ENCODE results near the gene HABP2. TPM values are rescaled to one million over a fixed set of nuclear protein-coding genes. Genes with fewer than 3 reads are reported as not detected.

Gene HABP2
- total and polyA plus RNA-seq, 2 experiments from 2014 or later = not detected

DNA sequence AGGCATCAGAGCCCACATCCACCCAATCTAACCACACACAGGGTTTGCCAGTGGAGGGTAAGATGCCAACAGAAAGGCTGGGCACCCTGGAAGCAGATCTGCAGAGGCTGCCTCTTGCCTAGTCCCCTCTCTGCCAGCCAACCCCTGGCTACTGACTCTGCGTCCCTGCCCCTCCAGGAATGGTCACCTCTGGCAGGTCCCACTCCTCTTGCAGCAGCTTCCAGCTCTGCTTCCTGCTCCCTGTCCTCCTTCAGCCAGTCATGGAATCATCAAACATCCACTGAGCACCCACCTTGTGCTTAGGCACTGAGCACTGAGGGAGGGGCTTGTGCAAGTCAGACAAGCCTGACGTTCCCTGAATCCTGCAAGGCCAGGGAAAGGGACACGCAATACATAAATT lies 20.1 kb upstream of the HABP2 start:
- Histone ChIP-seq H3K4me3 (no peak overlapping the region), H3F3A (replicated peaks; ENCODE audit: low read depth) (no peaks in the 10 kb centered on the region), H2AFZ (no peak overlapping the region), H3K79me2 (replicated peaks; ENCODE audit: insufficient read depth) (no peaks in the 10 kb centered on the region), H3K4me1 (ENCODE audit: insufficient read depth) (no peaks in the 10 kb centered on the region), H3K27ac (ENCODE audit: low read depth) (no peak overlapping the region), H3K27me3 (ENCODE audit: insufficient read depth) (no peaks in the 10 kb centered on the region), H4K20me1 (replicated peaks; ENCODE audit: insufficient read depth) (no peaks in the 10 kb centered on the region), H3K36me3 (ENCODE audit: insufficient read depth) (no peaks in the 10 kb centered on the region), H3K9me2 (ENCODE audit: insufficient read depth) (no peaks in the 10 kb centered on the region), H3K4me2 (no peak overlapping the region)
- TF ChIP-seq ZNF114 (CRISPR knock-in tag; IDR thresholded peaks at IDR 0.05) = no peak
- no peak for TF ChIP-seq JUNB (IDR thresholded peaks at IDR 0.05; ENCODE audit: unreplicated experiment)
- TF ChIP-seq STAT1 (IDR thresholded peaks at IDR 0.05; ENCODE audit: unreplicated experiment) = no peak
- no peak for TF ChIP-seq ZNF331 (CRISPR knock-in tag; IDR thresholded peaks at IDR 0.05; ENCODE audit: low read depth)
- DNase-seq (ENCODE audit: low spot score) (no peak), ATAC-seq (no peak)
- Mint-ChIP-seq H3K36me3 (ENCODE audit: low read depth) (no peaks in the 10 kb centered on the region), H3K9me3 (no peaks in the 10 kb centered on the region), H3K4me3 (no peak overlapping the region), H3K27me3 (ENCODE audit: insufficient read depth, low read depth, poor library complexity) (peaks cover 16% of the 10 kb centered on the region), H3K27ac (no peak overlapping the region), H3K4me1 (no peaks in the 10 kb centered on the region)

- H3K4me1 Mint-ChIP-seq = no peaks in the 10 kb centered on the region
- no peak overlapping the region for H3K27ac Mint-ChIP-seq
- H3K79me2 ChIP-seq (replicated peaks; ENCODE audit: insufficient read depth) = no peaks in the 10 kb centered on the region
- H3F3A ChIP-seq (replicated peaks; ENCODE audit: low read depth) = no peaks in the 10 kb centered on the region
- H3K36me3 Mint-ChIP-seq (ENCODE audit: low read depth) = no peaks in the 10 kb centered on the region
- no peak overlapping the region for H3K27ac ChIP-seq (ENCODE audit: low read depth)
- H3K9me2 ChIP-seq (ENCODE audit: insufficient read depth) = no peaks in the 10 kb centered on the region
- H3K9me3 Mint-ChIP-seq = no peaks in the 10 kb centered on the region
- no peaks in the 10 kb centered on the region for H3K27me3 ChIP-seq (ENCODE audit: insufficient read depth)
- H3K4me3 ChIP-seq = no peak overlapping the region
- TF ChIP-seq CREB1 (CRISPR knock-in tag; IDR thresholded peaks at IDR 0.05; ENCODE audit: low read depth) (no peak), NANOG (IDR thresholded peaks at IDR 0.05; ENCODE audit: borderline replicate concordance) (no peak), CTCF (conservative IDR thresholded peaks at IDR 0.05; ENCODE audit: low read depth in 2 of 2) (no peak)
- TF ChIP-seq, protein P1, sequence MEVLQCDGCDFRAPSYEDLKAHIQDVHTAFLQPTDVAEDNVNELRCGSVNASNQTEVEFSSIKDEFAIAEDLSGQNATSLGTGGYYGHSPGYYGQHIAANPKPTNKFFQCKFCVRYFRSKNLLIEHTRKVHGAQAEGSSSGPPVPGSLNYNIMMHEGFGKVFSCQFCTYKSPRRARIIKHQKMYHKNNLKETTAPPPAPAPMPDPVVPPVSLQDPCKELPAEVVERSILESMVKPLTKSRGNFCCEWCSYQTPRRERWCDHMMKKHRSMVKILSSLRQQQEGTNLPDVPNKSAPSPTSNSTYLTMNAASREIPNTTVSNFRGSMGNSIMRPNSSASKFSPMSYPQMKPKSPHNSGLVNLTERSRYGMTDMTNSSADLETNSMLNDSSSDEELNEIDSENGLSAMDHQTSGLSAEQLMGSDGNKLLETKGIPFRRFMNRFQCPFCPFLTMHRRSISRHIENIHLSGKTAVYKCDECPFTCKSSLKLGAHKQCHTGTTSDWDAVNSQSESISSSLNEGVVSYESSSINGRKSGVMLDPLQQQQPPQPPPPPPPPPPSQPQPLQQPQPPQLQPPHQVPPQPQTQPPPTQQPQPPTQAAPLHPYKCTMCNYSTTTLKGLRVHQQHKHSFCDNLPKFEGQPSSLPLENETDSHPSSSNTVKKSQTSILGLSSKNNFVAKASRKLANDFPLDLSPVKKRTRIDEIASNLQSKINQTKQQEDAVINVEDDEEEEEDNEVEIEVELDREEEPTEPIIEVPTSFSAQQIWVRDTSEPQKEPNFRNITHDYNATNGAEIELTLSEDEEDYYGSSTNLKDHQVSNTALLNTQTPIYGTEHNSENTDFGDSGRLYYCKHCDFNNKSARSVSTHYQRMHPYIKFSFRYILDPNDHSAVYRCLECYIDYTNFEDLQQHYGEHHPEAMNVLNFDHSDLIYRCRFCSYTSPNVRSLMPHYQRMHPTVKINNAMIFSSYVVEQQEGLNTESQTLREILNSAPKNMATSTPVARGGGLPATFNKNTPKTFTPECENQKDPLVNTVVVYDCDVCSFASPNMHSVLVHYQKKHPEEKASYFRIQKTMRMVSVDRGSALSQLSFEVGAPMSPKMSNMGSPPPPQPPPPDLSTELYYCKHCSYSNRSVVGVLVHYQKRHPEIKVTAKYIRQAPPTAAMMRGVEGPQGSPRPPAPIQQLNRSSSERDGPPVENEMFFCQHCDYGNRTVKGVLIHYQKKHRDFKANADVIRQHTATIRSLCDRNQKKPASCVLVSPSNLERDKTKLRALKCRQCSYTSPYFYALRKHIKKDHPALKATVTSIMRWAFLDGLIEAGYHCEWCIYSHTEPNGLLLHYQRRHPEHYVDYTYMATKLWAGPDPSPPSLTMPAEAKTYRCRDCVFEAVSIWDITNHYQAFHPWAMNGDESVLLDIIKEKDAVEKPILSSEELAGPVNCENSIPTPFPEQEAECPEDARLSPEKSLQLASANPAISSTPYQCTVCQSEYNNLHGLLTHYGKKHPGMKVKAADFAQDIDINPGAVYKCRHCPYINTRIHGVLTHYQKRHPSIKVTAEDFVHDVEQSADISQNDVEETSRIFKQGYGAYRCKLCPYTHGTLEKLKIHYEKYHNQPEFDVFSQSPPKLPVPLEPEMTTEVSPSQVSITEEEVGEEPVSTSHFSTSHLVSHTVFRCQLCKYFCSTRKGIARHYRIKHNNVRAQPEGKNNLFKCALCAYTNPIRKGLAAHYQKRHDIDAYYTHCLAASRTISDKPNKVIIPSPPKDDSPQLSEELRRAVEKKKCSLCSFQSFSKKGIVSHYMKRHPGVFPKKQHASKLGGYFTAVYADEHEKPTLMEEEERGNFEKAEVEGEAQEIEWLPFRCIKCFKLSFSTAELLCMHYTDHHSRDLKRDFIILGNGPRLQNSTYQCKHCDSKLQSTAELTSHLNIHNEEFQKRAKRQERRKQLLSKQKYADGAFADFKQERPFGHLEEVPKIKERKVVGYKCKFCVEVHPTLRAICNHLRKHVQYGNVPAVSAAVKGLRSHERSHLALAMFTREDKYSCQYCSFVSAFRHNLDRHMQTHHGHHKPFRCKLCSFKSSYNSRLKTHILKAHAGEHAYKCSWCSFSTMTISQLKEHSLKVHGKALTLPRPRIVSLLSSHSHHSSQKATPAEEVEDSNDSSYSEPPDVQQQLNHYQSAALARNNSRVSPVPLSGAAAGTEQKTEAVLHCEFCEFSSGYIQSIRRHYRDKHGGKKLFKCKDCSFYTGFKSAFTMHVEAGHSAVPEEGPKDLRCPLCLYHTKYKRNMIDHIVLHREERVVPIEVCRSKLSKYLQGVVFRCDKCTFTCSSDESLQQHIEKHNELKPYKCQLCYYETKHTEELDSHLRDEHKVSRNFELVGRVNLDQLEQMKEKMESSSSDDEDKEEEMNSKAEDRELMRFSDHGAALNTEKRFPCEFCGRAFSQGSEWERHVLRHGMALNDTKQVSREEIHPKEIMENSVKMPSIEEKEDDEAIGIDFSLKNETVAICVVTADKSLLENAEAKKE (CRISPR knock-in tag; IDR thresholded peaks at IDR 0.05) = no peak
- TF ChIP-seq, protein P2, sequence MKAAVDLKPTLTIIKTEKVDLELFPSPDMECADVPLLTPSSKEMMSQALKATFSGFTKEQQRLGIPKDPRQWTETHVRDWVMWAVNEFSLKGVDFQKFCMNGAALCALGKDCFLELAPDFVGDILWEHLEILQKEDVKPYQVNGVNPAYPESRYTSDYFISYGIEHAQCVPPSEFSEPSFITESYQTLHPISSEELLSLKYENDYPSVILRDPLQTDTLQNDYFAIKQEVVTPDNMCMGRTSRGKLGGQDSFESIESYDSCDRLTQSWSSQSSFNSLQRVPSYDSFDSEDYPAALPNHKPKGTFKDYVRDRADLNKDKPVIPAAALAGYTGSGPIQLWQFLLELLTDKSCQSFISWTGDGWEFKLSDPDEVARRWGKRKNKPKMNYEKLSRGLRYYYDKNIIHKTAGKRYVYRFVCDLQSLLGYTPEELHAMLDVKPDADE (IDR thresholded peaks at IDR 0.05) = no peak
- ATAC-seq (no peak), DNase-seq (ENCODE audit: low spot score) (no peak)
- H2AFZ ChIP-seq = no peak overlapping the region
- no peak overlapping the region for H3K4me3 Mint-ChIP-seq
- peaks cover 19% of the 10 kb centered on the region for H3K27me3 Mint-ChIP-seq (ENCODE audit: insufficient read depth, low read depth, poor library complexity)
- H3K4me2 ChIP-seq = no peak overlapping the region
- H3K4me1 ChIP-seq (ENCODE audit: insufficient read depth) = no peaks in the 10 kb centered on the region
- H3K36me3 ChIP-seq (ENCODE audit: insufficient read depth) = no peaks in the 10 kb centered on the region
- H4K20me1 ChIP-seq (replicated peaks; ENCODE audit: insufficient read depth) = no peaks in the 10 kb centered on the region
Observed at GRCh38 chr10:113533801-113534200, 19.1 kb upstream of the HABP2 start.

Measured in GM23338 (cell line).